Kidney (tissue), 14 donors: Measurements from ENCODE around the gene AGBL4. TPM values are rescaled to one million over a fixed set of nuclear protein-coding genes. Genes with fewer than 3 reads are reported as not detected.
"Not testable (repeated sequence)": the region's sequence is repeated elsewhere in the genome, so short reads cannot be mapped to it uniquely, and the experiment has no call there.

Experiments
- DNase-seq, 5 donors: peaks; one replicate each; pipeline ENCODE4 v3.0.0-alpha.2; 2013 to 2020
- FAIRE-seq: peaks from 2 replicates; lab custom pipeline; 2012; peaks lifted over from hg19 to GRCh38; lab: Jason Lieb, UNC
- H3K27ac ChIP-seq, 2 donors: one replicate each; pipeline ENCODE4 v1.7.0; 2013; ENCODE audit warnings: low read depth in 2 of 2, low read length in 2 of 2, inconsistent platforms in 1 of 2
- H3K27me3 ChIP-seq: one replicate; pipeline ENCODE4 v1.7.1; 2013; ENCODE audit warnings: low read length, inconsistent platforms; ENCODE audit not compliant: control insufficient read depth, insufficient read depth
- H3K36me3 ChIP-seq, 3 donors: one replicate each; pipeline versions ENCODE4 v1.7.0 to v1.7.1; 2013; ENCODE audit warnings: low read length in 3 of 3, control low read depth in 1 of 3, inconsistent platforms in 1 of 3; ENCODE audit not compliant: insufficient read depth in 3 of 3, control insufficient read depth in 2 of 3
- H3K4me1 ChIP-seq, 3 donors: one replicate each; pipeline versions ENCODE4 v1.7.0 to v1.7.1; 2013; ENCODE audit warnings: low read length in 3 of 3, inconsistent platforms in 1 of 3, low read depth in 1 of 3; ENCODE audit not compliant: control insufficient read depth in 2 of 3, insufficient read depth in 2 of 3
- H3K4me3 ChIP-seq, 3 donors: one replicate each; pipeline versions ENCODE4 v1.7.0 to v1.8.1; 2013; ENCODE audit warnings: low read length in 3 of 3, control low read depth in 1 of 3, inconsistent platforms in 1 of 3
- H3K9ac ChIP-seq, 3 donors: one replicate each; pipeline versions ENCODE4 v1.7.0 to v1.7.1; 2013; ENCODE audit warnings: low read length in 3 of 3, control low read depth in 1 of 3, inconsistent platforms in 1 of 3
- H3K9me3 ChIP-seq, 3 donors: one replicate each; pipeline versions ENCODE4 v1.7.0 to v1.7.1; 2013; ENCODE audit warnings: low read length in 3 of 3, control low read depth in 1 of 3, inconsistent platforms in 1 of 3; ENCODE audit not compliant: control insufficient read depth in 2 of 3, insufficient read depth in 1 of 3
- CTCF ChIP-seq: IDR thresholded peaks from 3 replicates; pipeline ENCODE4 v1.5.1; 2012; ENCODE audit warnings: mild to moderate bottlenecking, moderate library complexity, borderline replicate concordance; ENCODE audit not compliant: insufficient read depth; ENCODE audit errors: extremely low read depth
- intact Hi-C: fragments of 100-400 bp; cut with DNase I; formaldehyde crosslinking; loops from one replicate; pipeline ENCODE4 v1.11.1; 2022
- polyA plus RNA-seq: library from polyadenylated mRNA; stranded (reverse); fragments of 350-450 nt; fragmentation: Illumina TruSeq; extraction: RNeasy Lipid Tissue Mini Kit (QIAGEN cat#74804); gene quantifications from one replicate; pipeline ENCODE4 v1.2.3, GENCODE V29; 2014; ENCODE audit warnings: low read depth, low replicate concordance; ENCODE audit not compliant: insufficient read depth
- total RNA-seq: library from RNA; stranded (reverse); fragmentation: NEBNext Ultra II Directional; extraction: Animal tissue kit (Norgen Biotek cat#: 25700); gene quantifications from one replicate; pipeline ENCODE4 v1.2.1, GENCODE V29; 2021
- donor health status: control.
- donor health status: control.
- donor health status: control.
- donor health status: control.
- donor health status: control.
- donor health status: DM: yes; HTN: yes; CAD: no.
- donor health status: Normal renal cell carcinoma (clear cell type).

The AGBL4 gene
- total and polyA plus RNA-seq, 2 donors from 2014 or later: 1.5 to 2.7 TPM

GRCh38 chr1:49841767-49842166 is 182.0 kb downstream of the AGBL4 start:
- Histone ChIP-seq H3K27me3 (no peaks in the 10 kb centered on the region), H3K27ac (no peak overlapping the region), H3K4me3 (no peak overlapping the region), H3K36me3 (no peaks in the 10 kb centered on the region), H3K9me3 (peaks cover 0 to 19% (median 2%) of the 10 kb centered on the region in 3 donors), H3K9ac (no peak overlapping the region), H3K4me1 (no peaks in the 10 kb centered on the region)
- TF ChIP-seq CTCF: no peak
- intact Hi-C loops: no loop called here
- DNase-seq: no peak
- no peak for FAIRE-seq

GRCh38 chr1:49824261-49824660 is 199.5 kb downstream of the AGBL4 start:
- no peak overlapping the region for H3K9ac ChIP-seq
- intact Hi-C loops: no loop called here
- H3K27me3 ChIP-seq: no peaks in the 10 kb centered on the region
- no peak overlapping the region for H3K27ac ChIP-seq
- FAIRE-seq (no peak), DNase-seq (no peak)
- no peaks in the 10 kb centered on the region for H3K9me3 ChIP-seq
- no peaks in the 10 kb centered on the region for H3K36me3 ChIP-seq
- TF ChIP-seq CTCF: no peak
- H3K4me1 ChIP-seq: no peaks in the 10 kb centered on the region
- H3K4me3 ChIP-seq: no peak overlapping the region

GRCh38 chr1:49817681-49818080 is 206.1 kb downstream of the AGBL4 start:
- FAIRE-seq (no peak), DNase-seq (no peak)
- intact Hi-C loops: no loop called here
- H3K36me3 ChIP-seq: no peaks in the 10 kb centered on the region
- H3K27ac ChIP-seq: no peak overlapping the region
- H3K4me1 ChIP-seq: no peaks in the 10 kb centered on the region
- no peak overlapping the region for H3K9ac ChIP-seq
- H3K9me3 ChIP-seq: no peaks in the 10 kb centered on the region
- H3K27me3 ChIP-seq: no peaks in the 10 kb centered on the region
- no peak overlapping the region for H3K4me3 ChIP-seq
- TF ChIP-seq CTCF: no peak

GRCh38 chr1:49787013-49787412 is 236.7 kb downstream of the AGBL4 start:
- FAIRE-seq, H3K36me3 ChIP-seq, DNase-seq, H3K27ac ChIP-seq, intact Hi-C loops, H3K4me3 ChIP-seq, H3K9ac ChIP-seq, H3K27me3 ChIP-seq, H3K9me3 ChIP-seq, H3K4me1 ChIP-seq: not testable (repeated sequence)
